Body of pancreas (tissue), 4 donors: Measurements from ENCODE around the gene DGKG. TPM values are rescaled to one million over a fixed set of nuclear protein-coding genes. Genes with fewer than 3 reads are reported as not detected.

Experiments used
- ATAC-seq: fragments of 150-250 bp; one replicate; pipeline ENCODE4 v1.9.1; 2016
- DNase-seq, 4 donors: peaks; one replicate each; pipeline ENCODE4 v3.0.0-alpha.2; 2019
- H3K27ac ChIP-seq, 4 donors: fragments of 200-600 bp; sonication (generic); 1 replicate in 3 of 4; 2 replicates in 1 of 4; pipeline versions ENCODE4 v1.5.1 to v1.6.1; 2016 to 2019; ENCODE audit warnings: mild to moderate bottlenecking in 1 of 4, mixed read lengths in 1 of 4, moderate library complexity in 1 of 4
- H3K27me3 ChIP-seq, 2 donors: fragments of 200-600 bp; sonication (generic); one replicate each; pipeline ENCODE4 v1.6.0; 2016; ENCODE audit warnings: mild to moderate bottlenecking in 1 of 2
- H3K36me3 ChIP-seq, 2 donors: fragments of 200-600 bp; sonication (generic); replicated peaks in 1 of 2; 2 replicates each; pipeline ENCODE4 v1.5.1; 2016; ENCODE audit warnings: low read depth in 2 of 2; ENCODE audit not compliant: insufficient read depth in 1 of 2
- H3K4me1 ChIP-seq: fragments of 200-600 bp; sonication (generic); one replicate; pipeline ENCODE4 v1.6.0; 2016
- H3K4me3 ChIP-seq, 2 donors: fragments of 200-600 bp; sonication (generic); 1 replicate in 1 of 2; 2 replicates in 1 of 2; pipeline ENCODE4 v1.5.1; 2016 to 2019
- H3K9me3 ChIP-seq, 3 donors: fragments of 200-600 bp; sonication (generic); 1 replicate in 2 of 3; 2 replicates in 1 of 3; pipeline ENCODE4 v1.5.1; 2016
- CTCF ChIP-seq, 7 experiments: fragments of 450-650 bp in 4 of 7; fragments of 200-600 bp in 3 of 7; sonication (generic) in 3 of 7; IDR thresholded peaks; one replicate each; pipeline ENCODE4 v1.5.1; 2016 to 2019; ENCODE audit warnings: antibody characterized with exemption in 7 of 7
- POLR2A ChIP-seq, 3 donors: fragments of 450-650 bp; IDR thresholded peaks; one replicate each; pipeline ENCODE4 v1.6.1; 2016; ENCODE audit warnings: antibody characterized with exemption in 3 of 3, mild to moderate bottlenecking in 2 of 3
- WGBS, 2 donors: methylation state at CpG; one replicate each; pipeline ENCODE4 v1.1.5; 2017; 5-methylcytosine and 5-hydroxymethylcytosine counted together
- intact Hi-C: fragments of 100-400 bp; cut with DNase I; formaldehyde crosslinking; loops from one replicate; pipeline ENCODE4 v1.15.1; 2023
- total RNA-seq, 2 donors: library from RNA; depleted of rRNA; stranded (reverse); fragments of >200 nt; gene quantifications; one replicate each; pipeline ENCODE4 v1.1.0, GENCODE V29; 2016

Gene DGKG
- total RNA-seq, 2 donors from 2014 or later, result 0.78 to 16.2 TPM

GRCh38 chr3:186119499-186119898 is 242.5 kb downstream of the DGKG start:
- WGBS, 2 donors, result 84 to 87% methylated on average over 4 of the region's 4 CpGs
- intact Hi-C loops, result no loop called here
- no peak for TF ChIP-seq CTCF (IDR thresholded peaks at IDR 0.05)
- TF ChIP-seq POLR2A (IDR thresholded peaks at IDR 0.05), result no peak
- no peaks in the 10 kb centered on the region for H3K9me3 ChIP-seq
- peaks cover 57% of the 10 kb centered on the region for H3K4me1 ChIP-seq
- H3K4me3 ChIP-seq, result no peak overlapping the region
- DNase-seq (no peak), ATAC-seq (no peak)
- no peaks in the 10 kb centered on the region for H3K27me3 ChIP-seq
- H3K36me3 ChIP-seq, result no peaks in the 10 kb centered on the region
- H3K27ac ChIP-seq, result peak overlapping the region in 2 of 4 donors; percentile 47 to 69

GRCh38 chr3:186118692-186119091 is 243.3 kb downstream of the DGKG start:
- WGBS, 2 donors, result 37 to 41% methylated on average over 5 of the region's 5 CpGs
- intact Hi-C loops, result no loop called here
- H3K27ac ChIP-seq, result peak overlapping the region; percentile 39 to 69 (median 46)
- ATAC-seq (peak; percentile 39), DNase-seq (peak; percentile 44 to 79 (median 70))
- no peaks in the 10 kb centered on the region for H3K9me3 ChIP-seq
- TF ChIP-seq CTCF (IDR thresholded peaks at IDR 0.05) (no peak), POLR2A (IDR thresholded peaks at IDR 0.05) (no peak)
- no peaks in the 10 kb centered on the region for H3K27me3 ChIP-seq
- H3K4me3 ChIP-seq, result no peak overlapping the region
- peaks cover 49% of the 10 kb centered on the region for H3K4me1 ChIP-seq
- H3K36me3 ChIP-seq, result no peaks in the 10 kb centered on the region

- WGBS, 2 donors, result 97% methylated on average over 3 of the region's 3 CpGs
- intact Hi-C loops, result no loop called here
- DNase-seq (no peak), ATAC-seq (no peak)
- H3K4me3 ChIP-seq, result no peak overlapping the region
- TF ChIP-seq CTCF (IDR thresholded peaks at IDR 0.05) (no peak), POLR2A (IDR thresholded peaks at IDR 0.05) (no peak)
- peak overlapping the region in 2 of 4 donors; percentile 47 to 69 for H3K27ac ChIP-seq
- H3K9me3 ChIP-seq, result no peaks in the 10 kb centered on the region
- no peaks in the 10 kb centered on the region for H3K36me3 ChIP-seq
- H3K27me3 ChIP-seq, result no peaks in the 10 kb centered on the region
- peaks cover 38% of the 10 kb centered on the region for H3K4me1 ChIP-seq
Observed at GRCh38 chr3:186117521-186118134, 244.4 kb downstream of the DGKG start.

GRCh38 chr3:186115239-186115996 is 246.6 kb downstream of the DGKG start:
- no peaks in the 10 kb centered on the region for H3K9me3 ChIP-seq
- H3K36me3 ChIP-seq, result no peaks in the 10 kb centered on the region
- H3K4me3 ChIP-seq, result no peak overlapping the region
- intact Hi-C loops, result no loop called here
- 93 to 94% methylated on average over 10 to 15 of the region's 15 CpGs for WGBS, 2 donors
- TF ChIP-seq POLR2A (IDR thresholded peaks at IDR 0.05) (no peak), CTCF (IDR thresholded peaks at IDR 0.05) (no peak)
- H3K27me3 ChIP-seq, result no peaks in the 10 kb centered on the region
- DNase-seq, result peak in 1 of 4 donors; percentile 18
- H3K27ac ChIP-seq, result no peak overlapping the region
- peaks cover 29% of the 10 kb centered on the region for H3K4me1 ChIP-seq
- ATAC-seq, result no peak
